A549 (cell line): Measurements from ENCODE around the gene MOCS1. TPM values are rescaled to one million over a fixed set of nuclear protein-coding genes. Genes with fewer than 3 reads are reported as not detected.

ENCODE experiments used
- ATAC-seq, 2 experiments: fragments of 200-7000 bp in 1 of 2; fragments of >200 bp in 1 of 2; cut with Nextera tagmentation in 1 of 2; cut with Tn5 transposase in 1 of 2; 3 replicates each; pipeline versions ENCODE4 v1.8.0 to v1.9.1; 2018 to 2020; ENCODE audit warnings: mild to moderate bottlenecking in 1 of 2, moderate library complexity in 1 of 2
- CTCF ChIA-PET: fragments of 300-600 bp; sonication (Branson Sonifier 250); formaldehyde crosslinking; extraction: SDS; loops from one replicate; lab custom pipeline; 2021; ENCODE audit warnings: antibody characterized with exemption, inconsistent platforms; lab: Yijun Ruan, JAX
- POLR2A ChIA-PET: fragments of 350-600 bp; formaldehyde crosslinking; extraction: SDS; loops from one replicate; lab custom pipeline; 2021; ENCODE audit warnings: antibody characterized with exemption, inconsistent platforms; lab: Yijun Ruan, JAX
- DNase-seq, 2 experiments: peaks; one replicate each; pipeline versions ENCODE4 v3.0.0 to v3.0.0-alpha.2; 2011 to 2016; ENCODE audit warnings: low read depth in 1 of 2, low spot score in 1 of 2
- FAIRE-seq: peaks from 2 replicates; lab custom pipeline; 2011; peaks lifted over from hg19 to GRCh38; lab: Jason Lieb, UNC
- H3K27ac ChIP-seq, 2 experiments: fragments of >200 bp; sonication (Bioruptor Twin); formaldehyde crosslinking; 3 replicates each; pipeline ENCODE4 v1.5.1; 2016 to 2017
- H3K4me1 ChIP-seq: fragments of >200 bp; sonication (Bioruptor Twin); formaldehyde crosslinking; 3 replicates; pipeline ENCODE4 v1.6.1; 2016
- H3K4me2 ChIP-seq: fragments of >200 bp; sonication (Bioruptor Twin); formaldehyde crosslinking; 3 replicates; pipeline ENCODE4 v1.6.1; 2016
- H3K4me3 ChIP-seq: fragments of >200 bp; sonication (Bioruptor Twin); formaldehyde crosslinking; 3 replicates; pipeline ENCODE4 v1.5.1; 2016
- H3K9me3 ChIP-seq: fragments of >200 bp; sonication (Bioruptor Twin); formaldehyde crosslinking; 3 replicates; pipeline ENCODE4 v1.6.1; 2016
- BCL3 ChIP-seq: fragments of >200 bp; sonication (Bioruptor Twin); formaldehyde crosslinking; IDR thresholded peaks from 3 replicates; pipeline ENCODE4 v1.6.1; 2016
- BHLHE40 ChIP-seq: IDR thresholded peaks from 2 replicates; pipeline ENCODE4 v1.6.1; 2012; ENCODE audit warnings: low read depth, low read length, inconsistent platforms
- CBX2 ChIP-seq: fragments of 200-600 bp; sonication (generic); IDR thresholded peaks from 2 replicates; pipeline ENCODE4 v1.6.1; 2016; ENCODE audit warnings: low read depth, mild to moderate bottlenecking, borderline replicate concordance
- CEBPB ChIP-seq, 2 experiments: fragments of >200 bp in 1 of 2; sonication (Bioruptor Twin) in 1 of 2; formaldehyde crosslinking in 1 of 2; IDR thresholded peaks; 2 replicates each; pipeline ENCODE4 v1.6.1; 2012 to 2016
- CHD2 ChIP-seq: fragments of 150-350 bp; IDR thresholded peaks from 2 replicates; pipeline ENCODE4 v1.6.1; 2014; ENCODE audit warnings: low read length; ENCODE audit not compliant: partially characterized antibody
- ELK1 ChIP-seq: fragments of 150-350 bp; IDR thresholded peaks from 2 replicates; pipeline ENCODE4 v1.6.1; 2014; ENCODE audit warnings: low read depth, mild to moderate bottlenecking, low read length
- FOSL2 ChIP-seq, 2 experiments: fragments of 450-650 bp in 1 of 2; fragments of >200 bp in 1 of 2; sonication (Bioruptor Twin) in 1 of 2; formaldehyde crosslinking; IDR thresholded peaks; 2 replicates each; pipeline versions ENCODE4 v1.5.0 to v1.6.1; 2016 to 2020; ENCODE audit warnings: mild to moderate bottlenecking in 1 of 2, moderate library complexity in 1 of 2
- FOXS1 ChIP-seq: fragments of 250-450 bp; sonication (Bioruptor Pico); IDR thresholded peaks from 2 replicates; pipeline ENCODE4 v1.5.0; 2020; ENCODE audit warnings: mild to moderate bottlenecking, moderate library complexity
- GATA3 ChIP-seq: IDR thresholded peaks from 2 replicates; pipeline ENCODE4 v1.6.1; 2012; ENCODE audit warnings: borderline replicate concordance
- HEYL ChIP-seq: fragments of 250-450 bp; sonication (Bioruptor Pico); IDR thresholded peaks from 2 replicates; pipeline ENCODE4 v1.8.0; 2021; ENCODE audit warnings: mild to moderate bottlenecking, moderate library complexity
- KDM1A ChIP-seq: fragments of 200-600 bp; sonication (generic); IDR thresholded peaks from 2 replicates; pipeline ENCODE4 v1.6.1; 2016; ENCODE audit warnings: low read depth, mild to moderate bottlenecking
- MAFK ChIP-seq: fragments of 450-650 bp; IDR thresholded peaks from 2 replicates; pipeline ENCODE4 v1.6.1; 2014; ENCODE audit not compliant: partially characterized antibody
- MYC ChIP-seq: IDR thresholded peaks from 2 replicates; pipeline ENCODE4 v1.6.1; 2012; ENCODE audit warnings: mild to moderate bottlenecking, inconsistent platforms, low read length, improper control_type of control experiment, borderline replicate concordance
- NPAS2 ChIP-seq: fragments of 250-450 bp; sonication (Bioruptor Pico); IDR thresholded peaks from 2 replicates; pipeline ENCODE4 v1.8.0; 2022; ENCODE audit warnings: mild to moderate bottlenecking, moderate library complexity, borderline replicate concordance
- NR3C1 ChIP-seq: fragments of >200 bp; sonication (Bioruptor Twin); formaldehyde crosslinking; IDR thresholded peaks from 3 replicates; pipeline ENCODE4 v1.6.1; 2017
- PBX3 ChIP-seq: IDR thresholded peaks from 2 replicates; pipeline ENCODE4 v1.6.1; 2012
- RCOR1 ChIP-seq: fragments of 150-350 bp; IDR thresholded peaks from 2 replicates; pipeline ENCODE4 v1.6.1; 2014; ENCODE audit warnings: antibody characterized with exemption, low read length, low read depth
- REST ChIP-seq: fragments of 200-600 bp; sonication (generic); IDR thresholded peaks from 2 replicates; pipeline ENCODE4 v1.6.1; 2016; ENCODE audit warnings: antibody characterized with exemption, mild to moderate bottlenecking, moderate library complexity
- RNF2 ChIP-seq: fragments of 200-600 bp; sonication (generic); IDR thresholded peaks from 2 replicates; pipeline ENCODE4 v1.6.1; 2016; ENCODE audit warnings: low read depth, mild to moderate bottlenecking, antibody characterized with exemption, moderate library complexity, borderline replicate concordance
- SMC3 ChIP-seq: fragments of >200 bp; sonication (Bioruptor Twin); formaldehyde crosslinking; IDR thresholded peaks from 3 replicates; pipeline ENCODE4 v1.6.1; 2018; ENCODE audit warnings: inconsistent platforms
- SREBF2 ChIP-seq: fragments of 450-650 bp; IDR thresholded peaks from 2 replicates; pipeline ENCODE4 v1.6.1; 2014; ENCODE audit warnings: mild to moderate bottlenecking, moderate library complexity
- TP53 ChIP-seq: fragments of 250-450 bp; sonication (Bioruptor Pico); IDR thresholded peaks from 2 replicates; pipeline ENCODE4 v1.5.0; 2021; ENCODE audit warnings: mild to moderate bottlenecking, moderate library complexity
- USF2 ChIP-seq: fragments of 450-650 bp; IDR thresholded peaks from 2 replicates; pipeline ENCODE4 v1.6.1; 2014; ENCODE audit warnings: antibody characterized with exemption
- ZC3H11A ChIP-seq: fragments of 450-650 bp; IDR thresholded peaks from 2 replicates; pipeline ENCODE4 v1.6.1; 2014; ENCODE audit warnings: antibody characterized with exemption, mild to moderate bottlenecking
- ZNF302 ChIP-seq: fragments of 250-450 bp; sonication (Bioruptor Pico); IDR thresholded peaks from 2 replicates; pipeline ENCODE4 v1.9.0; 2021; ENCODE audit warnings: inconsistent platforms, mild to moderate bottlenecking, moderate library complexity
- ZSCAN20 ChIP-seq: fragments of 250-450 bp; sonication (Bioruptor Pico); IDR thresholded peaks from 2 replicates; pipeline ENCODE4 v1.8.0; 2022; ENCODE audit warnings: mild to moderate bottlenecking, moderate library complexity
- WGBS: methylation state at CpG from one replicate; pipeline ENCODE4 v1.1.6; 2017; ENCODE audit errors: missing lambda C conversion rate; 5-methylcytosine and 5-hydroxymethylcytosine counted together
- polyA plus RNA-seq, 4 experiments: library from polyadenylated mRNA; depleted of rRNA in 3 of 4; stranded (reverse); fragments of >200 nt; fragmentation: RNase III in 1 of 4; extraction: RNeasy Plus Mini Kit Qiagen cat#74134 plus additional on column Dnase treatment in 1 of 4; gene quantifications; 2 replicates in 3 of 4; 3 replicates in 1 of 4; pipeline ENCODE4 v1.2.3, GENCODE V29; 2011 to 2017

Gene MOCS1
- polyA plus RNA-seq, 2 of the 4 experiments (the other 2 are of a cell fraction): 0.68 to 1.8 TPM

- DNase-seq (no peak), ATAC-seq (no peak)
- POLR2A ChIA-PET: no interaction called here
- H3K4me3 ChIP-seq: no peak overlapping the region
- no peaks in the 10 kb centered on the region for H3K4me1 ChIP-seq
- H3K27ac ChIP-seq: no peak overlapping the region
- CTCF ChIA-PET: interaction anchor here (0.7 to 2.8 kb wide), 4 partner anchors 62 to 539 kb away, joined by 3 to 12 read pairs (median 5); no protein-coding TSS in a partner anchor
- H3K9me3 ChIP-seq: no peaks in the 10 kb centered on the region
- no peak overlapping the region for H3K4me2 ChIP-seq
- TF ChIP-seq RNF2: no peak
- no peak for TF ChIP-seq USF2
- no peak for TF ChIP-seq KDM1A
- no peak for TF ChIP-seq HEYL (CRISPR knock-in tag)
- no peak for TF ChIP-seq MAFK
- no peak for TF ChIP-seq BCL3
- no peak for TF ChIP-seq SREBF2
- no peak for TF ChIP-seq CHD2
- no peak for TF ChIP-seq PBX3
- no peak for TF ChIP-seq GATA3
- TF ChIP-seq ZSCAN20: no peak
- TF ChIP-seq ZC3H11A: no peak
- TF ChIP-seq CBX2: no peak
- no peak for TF ChIP-seq ELK1
- no peak for TF ChIP-seq CEBPB (IDR thresholded peaks at IDR 0.05)
- TF ChIP-seq NR3C1: no peak
- TF ChIP-seq MYC: no peak
- TF ChIP-seq, all 56 proteins: peak for 0
- 68% methylated on average over 4 of the region's 4 CpGs for WGBS
- no peak for FAIRE-seq
Measured at GRCh38 chr6:39891976-39892375, 42.3 kb downstream of the MOCS1 start.

- FAIRE-seq: no peak
- H3K9me3 ChIP-seq: no peaks in the 10 kb centered on the region
- CTCF ChIA-PET: interaction anchor here (0.7 to 2.8 kb wide), 3 partner anchors 61 to 538 kb away, joined by 3 to 7 read pairs (median 3); no protein-coding TSS in a partner anchor
- POLR2A ChIA-PET: no interaction called here
- H3K27ac ChIP-seq: no peak overlapping the region
- no peak for DNase-seq
- WGBS: 18% methylated on average over 3 of the region's 6 CpGs
- no peak for ATAC-seq
- H3K4me1 ChIP-seq: no peaks in the 10 kb centered on the region
- no peak overlapping the region for H3K4me2 ChIP-seq
- TF ChIP-seq RNF2 (no peak), USF2 (no peak), GATA3 (no peak), ZNF302 (CRISPR knock-in tag) (no peak), ZC3H11A (no peak), RCOR1 (no peak), REST (no peak), FOXS1 (CRISPR knock-in tag) (no peak), SMC3 (no peak), NPAS2 (CRISPR knock-in tag) (no peak), FOSL2 (IDR thresholded peaks at IDR 0.05) (no peak), FOSL2 (CRISPR knock-in tag; IDR thresholded peaks at IDR 0.05) (no peak), NR3C1 (no peak), TP53 (no peak), BHLHE40 (no peak), ZSCAN20 (no peak), MAFK (no peak)
- H3K4me3 ChIP-seq: no peak overlapping the region
Measured at GRCh38 chr6:39891353-39891752, 42.9 kb downstream of the MOCS1 start.
